CD4-positive, CD25-positive, alpha-beta regulatory T cell (primary cell): Measurements from ENCODE around the gene TCIRG1. TPM values are rescaled to one million over a fixed set of nuclear protein-coding genes. Genes with fewer than 3 reads are reported as not detected.

Source experiments
- ATAC-seq, 2 donors: fragments of 150-1000 bp; cut with Tn5 transposase; one replicate each; pipeline ENCODE4 v1.10.0; 2021; ENCODE audit warnings: low read depth in 2 of 2, moderate number of reproducible peaks in 2 of 2, moderate library complexity in 1 of 2
- DNase-seq, 3 donors: peaks; one replicate each; pipeline versions ENCODE4 v3.0.0 to v3.0.0-alpha.2; 2012 to 2022; ENCODE audit warnings: mixed read lengths in 1 of 3
- H3K27ac ChIP-seq: one replicate; pipeline ENCODE4 v1.7.0; 2013; ENCODE audit warnings: mild to moderate bottlenecking, low read length; ENCODE audit not compliant: insufficient read depth, poor library complexity, severe bottlenecking
- H3K27me3 ChIP-seq: one replicate; pipeline ENCODE4 v1.7.0; 2013; ENCODE audit warnings: low read length; ENCODE audit not compliant: control insufficient read depth, insufficient read depth
- H3K36me3 ChIP-seq: one replicate; pipeline ENCODE4 v1.7.0; 2013; ENCODE audit warnings: mild to moderate bottlenecking, low read length, moderate library complexity; ENCODE audit not compliant: control insufficient read depth, insufficient read depth
- H3K4me1 ChIP-seq: 2 replicates; pipeline ENCODE4 v1.7.0; 2013; ENCODE audit warnings: mild to moderate bottlenecking, low read length; ENCODE audit not compliant: insufficient read depth, control insufficient read depth, poor library complexity, severe bottlenecking
- H3K4me3 ChIP-seq: one replicate; pipeline ENCODE4 v1.7.0; 2013; ENCODE audit warnings: low read depth, mild to moderate bottlenecking, low read length, moderate library complexity
- H3K9me3 ChIP-seq, 2 experiments: 1 replicate in 1 of 2; 2 replicates in 1 of 2; pipeline ENCODE4 v1.7.0; 2013; ENCODE audit warnings: low read length in 2 of 2, mild to moderate bottlenecking in 1 of 2, moderate library complexity in 1 of 2; ENCODE audit not compliant: control insufficient read depth in 2 of 2
- H3K27ac Mint-ChIP-seq, 3 donors: one replicate each; pipeline ENCODE4 v1.8.0; 2020 to 2022; ENCODE audit warnings: mild to moderate bottlenecking in 3 of 3, mixed read lengths in 3 of 3, moderate library complexity in 2 of 3
- H3K27me3 Mint-ChIP-seq: one replicate; pipeline ENCODE4 v1.8.0; 2022; ENCODE audit warnings: mild to moderate bottlenecking, mixed read lengths
- H3K36me3 Mint-ChIP-seq: one replicate; pipeline ENCODE4 v1.8.0; 2020; ENCODE audit warnings: mixed read lengths
- H3K4me1 Mint-ChIP-seq, 4 donors: one replicate each; pipeline ENCODE4 v1.8.0; 2020 to 2022; ENCODE audit warnings: mixed read lengths in 4 of 4, mild to moderate bottlenecking in 1 of 4
- H3K4me3 Mint-ChIP-seq, 4 donors: one replicate each; pipeline ENCODE4 v1.8.0; 2020 to 2022; ENCODE audit warnings: mild to moderate bottlenecking in 4 of 4, mixed read lengths in 4 of 4, moderate library complexity in 3 of 4
- H3K9me3 Mint-ChIP-seq, 7 donors: one replicate each; pipeline ENCODE4 v1.8.0; 2020 to 2022; ENCODE audit warnings: mixed read lengths in 7 of 7, mild to moderate bottlenecking in 3 of 7, moderate library complexity in 2 of 7
- polyA plus RNA-seq, 4 donors: library from polyadenylated mRNA; unstranded; fragments of 300-500 nt; fragmentation: Illumina TruSeq; gene quantifications; one replicate each; pipeline ENCODE4 v1.2.3, GENCODE V29; 2021
- total RNA-seq: library from RNA; stranded (reverse); gene quantifications from one replicate; pipeline ENCODE4 v1.2.3, GENCODE V29; 2022

The TCIRG1 gene
- total and polyA plus RNA-seq, 5 donors from 2014 or later, result 33.3 to 290 (median 53.9) TPM

DNA sequence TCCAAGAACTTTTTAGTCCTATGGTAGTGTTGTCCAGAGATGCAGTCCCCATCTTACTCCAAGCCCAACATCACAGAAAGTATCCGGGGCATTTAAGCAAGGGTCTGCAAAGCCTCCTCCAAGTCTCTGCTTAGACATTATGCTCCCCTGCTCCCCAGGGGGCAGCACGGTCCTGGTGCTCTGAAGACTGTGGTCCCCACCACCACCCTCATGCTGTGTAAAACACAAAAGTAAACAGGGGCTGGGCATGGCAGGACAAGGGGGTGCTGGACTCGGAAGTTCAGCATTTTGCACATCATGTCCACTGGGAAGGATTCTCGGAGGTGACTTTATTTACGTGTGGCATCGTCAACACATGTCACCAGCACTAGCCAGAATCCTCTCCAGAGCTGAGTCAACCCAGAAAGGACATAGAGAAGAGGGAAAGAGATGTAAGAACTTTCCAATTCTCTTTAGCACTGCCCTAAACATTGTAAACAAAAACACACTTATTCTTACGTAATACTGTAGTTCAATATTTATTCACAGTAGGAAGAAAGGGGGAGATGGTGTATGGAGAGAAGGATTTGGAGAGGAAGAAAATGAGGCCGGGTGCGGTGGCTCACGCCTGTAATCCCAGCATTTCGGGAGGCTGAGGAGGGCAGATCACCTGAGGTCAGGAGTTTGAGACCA lies 37.7 kb downstream of the TCIRG1 start:
- H3K27ac ChIP-seq, result no peak overlapping the region
- no peaks in the 10 kb centered on the region for H3K27me3 ChIP-seq
- no peaks in the 10 kb centered on the region for H3K4me1 ChIP-seq
- no peaks in the 10 kb centered on the region for H3K4me1 Mint-ChIP-seq
- H3K9me3 Mint-ChIP-seq, result no peaks in the 10 kb centered on the region
- DNase-seq (no peak), ATAC-seq (no peak)
- H3K27ac Mint-ChIP-seq, result no peak overlapping the region
- no peaks in the 10 kb centered on the region for H3K27me3 Mint-ChIP-seq
- H3K4me3 Mint-ChIP-seq, result no peak overlapping the region
- no peak overlapping the region for H3K4me3 ChIP-seq
- H3K9me3 ChIP-seq, result no peaks in the 10 kb centered on the region
- no peaks in the 10 kb centered on the region for H3K36me3 ChIP-seq
- H3K36me3 Mint-ChIP-seq, result no peaks in the 10 kb centered on the region

DNA sequence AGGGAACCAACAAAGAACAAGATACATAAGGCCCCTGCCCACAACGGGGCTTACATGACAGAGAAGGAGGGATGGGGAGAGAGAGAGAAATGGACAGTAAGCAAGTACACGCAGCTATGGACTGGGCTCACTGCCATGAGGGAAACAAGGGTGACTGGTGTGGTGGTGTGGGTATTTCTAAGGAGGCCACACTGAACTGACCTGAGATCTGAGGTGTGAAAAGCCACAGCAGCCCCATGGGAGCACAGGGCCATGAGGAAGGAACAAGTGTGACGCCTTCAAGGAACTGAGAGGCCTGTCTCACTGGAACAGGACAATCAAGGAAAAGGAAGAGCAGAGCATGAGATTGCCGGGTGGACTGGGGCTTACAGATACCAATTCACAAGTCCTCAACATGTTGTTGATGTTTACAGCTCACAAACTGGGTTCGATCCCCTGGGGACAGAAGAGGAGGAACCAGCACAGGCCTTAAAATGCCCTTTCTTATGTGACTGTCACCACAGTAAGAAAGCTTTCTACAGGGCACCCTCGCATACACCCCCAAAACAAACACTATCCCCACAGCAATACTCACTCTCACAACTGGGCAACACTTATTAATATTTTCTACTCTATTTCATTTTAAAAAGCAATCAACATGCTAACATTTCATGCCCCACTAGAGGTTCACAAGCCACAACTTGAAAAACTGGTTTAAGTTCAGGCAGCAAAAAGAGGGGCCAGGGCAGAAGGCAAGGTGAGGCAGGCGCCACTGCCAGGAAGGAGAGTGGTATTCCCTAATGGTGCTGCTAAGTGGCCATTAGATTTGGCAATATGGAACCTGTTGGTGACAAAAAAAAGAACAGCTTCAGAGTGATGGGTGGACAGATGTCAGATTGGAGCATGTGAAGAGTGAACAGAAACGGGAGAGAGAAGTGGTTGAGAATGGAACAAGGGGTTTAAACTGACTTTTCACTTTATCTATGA lies 39.1 kb downstream of the TCIRG1 start:
- ATAC-seq, result no peak
- H3K9me3 Mint-ChIP-seq, result no peaks in the 10 kb centered on the region
- Histone ChIP-seq H3K27ac (no peak overlapping the region), H3K27me3 (no peaks in the 10 kb centered on the region), H3K36me3 (no peaks in the 10 kb centered on the region), H3K4me3 (no peak overlapping the region), H3K4me1 (no peaks in the 10 kb centered on the region), H3K9me3 (no peaks in the 10 kb centered on the region)
- H3K4me1 Mint-ChIP-seq, result no peaks in the 10 kb centered on the region
- DNase-seq, result no peak
- peak overlapping the region; percentile 21 to 47 (median 43) for H3K27ac Mint-ChIP-seq
- no peaks in the 10 kb centered on the region for H3K36me3 Mint-ChIP-seq
- H3K4me3 Mint-ChIP-seq, result no peak overlapping the region
- no peaks in the 10 kb centered on the region for H3K27me3 Mint-ChIP-seq

DNA sequence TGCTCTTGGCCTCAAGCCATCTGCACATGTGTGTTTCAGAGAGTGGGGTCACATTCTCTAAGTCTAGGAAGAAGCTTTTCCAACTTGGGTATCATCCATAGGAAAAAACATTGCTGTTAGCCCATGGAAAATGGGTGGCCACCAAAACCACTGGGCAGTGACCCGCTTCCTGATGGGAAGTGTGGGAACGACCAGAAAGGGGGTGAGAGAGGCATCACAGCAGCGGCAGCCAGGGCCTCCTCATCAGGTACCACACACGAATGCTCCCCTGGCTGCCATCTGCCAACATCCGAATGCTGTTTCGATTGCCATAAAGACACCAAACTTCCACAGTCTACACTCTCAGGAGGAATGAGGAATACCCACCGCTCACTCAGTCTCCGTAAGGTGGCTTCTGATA lies 42.0 kb downstream of the TCIRG1 start:
- ATAC-seq (no peak), DNase-seq (no peak)
- no peaks in the 10 kb centered on the region for H3K4me1 ChIP-seq
- Mint-ChIP-seq H3K27me3 (no peaks in the 10 kb centered on the region), H3K4me3 (no peak overlapping the region), H3K27ac (no peak overlapping the region), H3K36me3 (no peaks in the 10 kb centered on the region), H3K4me1 (no peaks in the 10 kb centered on the region), H3K9me3 (no peaks in the 10 kb centered on the region)
- H3K27me3 ChIP-seq, result no peaks in the 10 kb centered on the region
- H3K4me3 ChIP-seq, result no peak overlapping the region
- H3K27ac ChIP-seq, result no peak overlapping the region
- H3K36me3 ChIP-seq, result no peaks in the 10 kb centered on the region
- no peaks in the 10 kb centered on the region for H3K9me3 ChIP-seq

DNA sequence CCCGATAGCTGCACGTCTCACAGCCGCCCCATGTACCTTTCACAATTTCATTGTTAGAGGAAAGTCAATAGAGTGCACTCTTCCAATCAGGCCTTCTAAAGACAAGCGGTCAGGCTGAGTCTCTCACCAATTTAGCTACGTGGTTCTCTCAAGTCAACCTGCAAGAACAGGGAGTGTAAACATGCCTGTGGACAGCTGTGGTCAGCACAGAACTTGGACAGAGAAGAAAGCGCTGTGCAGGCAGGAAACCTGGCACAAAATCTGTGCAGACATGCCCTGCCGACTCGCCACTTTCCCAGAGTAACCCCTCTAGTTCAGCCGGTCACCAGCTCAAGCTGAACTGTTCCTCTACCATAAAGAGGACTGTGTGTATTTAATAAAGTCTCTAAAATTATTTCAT lies 42.9 kb downstream of the TCIRG1 start:
- no peaks in the 10 kb centered on the region for H3K36me3 ChIP-seq
- DNase-seq (no peak), ATAC-seq (no peak)
- H3K27ac Mint-ChIP-seq, result no peak overlapping the region
- H3K4me3 Mint-ChIP-seq, result no peak overlapping the region
- H3K4me1 ChIP-seq, result no peaks in the 10 kb centered on the region
- no peaks in the 10 kb centered on the region for H3K9me3 Mint-ChIP-seq
- no peaks in the 10 kb centered on the region for H3K9me3 ChIP-seq
- no peaks in the 10 kb centered on the region for H3K36me3 Mint-ChIP-seq
- H3K4me1 Mint-ChIP-seq, result no peaks in the 10 kb centered on the region
- H3K27me3 ChIP-seq, result no peaks in the 10 kb centered on the region
- no peaks in the 10 kb centered on the region for H3K27me3 Mint-ChIP-seq
- H3K27ac ChIP-seq, result no peak overlapping the region
- H3K4me3 ChIP-seq, result no peak overlapping the region

DNA sequence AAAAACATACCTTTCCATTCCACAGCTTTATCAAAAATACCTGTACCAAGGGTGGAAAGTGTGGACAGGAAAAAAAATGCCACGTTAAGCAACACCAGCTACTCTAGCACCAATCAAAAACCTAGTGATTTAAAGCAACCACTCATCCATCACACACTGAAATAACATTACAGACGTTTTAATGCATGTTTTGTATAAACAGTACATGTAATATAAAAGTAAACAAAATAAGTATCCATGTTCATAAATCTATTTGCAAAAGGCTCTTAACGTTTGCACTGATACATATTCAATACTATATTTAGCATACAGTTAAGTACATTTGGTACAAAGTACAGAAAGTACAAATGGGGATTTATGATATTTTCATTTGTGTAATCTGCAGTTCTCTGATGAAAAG lies 43.7 kb downstream of the TCIRG1 start:
- Mint-ChIP-seq H3K36me3 (no peaks in the 10 kb centered on the region), H3K9me3 (no peaks in the 10 kb centered on the region), H3K27me3 (no peaks in the 10 kb centered on the region), H3K27ac (no peak overlapping the region), H3K4me1 (no peaks in the 10 kb centered on the region), H3K4me3 (no peak overlapping the region)
- DNase-seq, result no peak
- H3K4me3 ChIP-seq, result no peak overlapping the region
- H3K27me3 ChIP-seq, result no peaks in the 10 kb centered on the region
- H3K9me3 ChIP-seq, result no peaks in the 10 kb centered on the region
- no peak for ATAC-seq
- no peaks in the 10 kb centered on the region for H3K4me1 ChIP-seq
- H3K36me3 ChIP-seq, result no peaks in the 10 kb centered on the region
- H3K27ac ChIP-seq, result no peak overlapping the region

DNA sequence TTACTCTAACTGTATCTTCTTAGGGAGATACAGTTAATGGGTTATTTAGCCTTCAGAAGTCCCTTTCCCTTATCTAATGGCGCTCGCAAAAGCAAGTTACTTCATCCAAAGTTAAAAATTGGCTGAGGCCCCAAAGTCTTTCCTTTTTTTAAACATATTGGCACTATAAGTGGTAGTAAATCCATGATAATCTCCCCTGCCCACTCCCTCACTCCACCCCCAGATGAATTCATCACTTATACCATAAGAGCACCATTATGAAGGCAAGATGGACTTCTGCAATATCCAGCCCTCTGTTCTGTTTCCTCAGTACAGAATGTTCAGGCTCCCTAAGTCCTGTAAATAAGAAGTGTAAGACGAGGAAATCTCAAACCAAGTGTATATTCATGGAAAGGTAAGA lies 44.7 kb downstream of the TCIRG1 start:
- Histone ChIP-seq H3K27me3 (no peaks in the 10 kb centered on the region), H3K27ac (no peak overlapping the region), H3K36me3 (no peaks in the 10 kb centered on the region), H3K4me1 (no peaks in the 10 kb centered on the region), H3K9me3 (no peaks in the 10 kb centered on the region), H3K4me3 (no peak overlapping the region)
- no peak overlapping the region for H3K4me3 Mint-ChIP-seq
- no peaks in the 10 kb centered on the region for H3K27me3 Mint-ChIP-seq
- DNase-seq, result no peak
- no peaks in the 10 kb centered on the region for H3K4me1 Mint-ChIP-seq
- no peak for ATAC-seq
- H3K36me3 Mint-ChIP-seq, result no peaks in the 10 kb centered on the region
- no peak overlapping the region for H3K27ac Mint-ChIP-seq
- no peaks in the 10 kb centered on the region for H3K9me3 Mint-ChIP-seq

DNA sequence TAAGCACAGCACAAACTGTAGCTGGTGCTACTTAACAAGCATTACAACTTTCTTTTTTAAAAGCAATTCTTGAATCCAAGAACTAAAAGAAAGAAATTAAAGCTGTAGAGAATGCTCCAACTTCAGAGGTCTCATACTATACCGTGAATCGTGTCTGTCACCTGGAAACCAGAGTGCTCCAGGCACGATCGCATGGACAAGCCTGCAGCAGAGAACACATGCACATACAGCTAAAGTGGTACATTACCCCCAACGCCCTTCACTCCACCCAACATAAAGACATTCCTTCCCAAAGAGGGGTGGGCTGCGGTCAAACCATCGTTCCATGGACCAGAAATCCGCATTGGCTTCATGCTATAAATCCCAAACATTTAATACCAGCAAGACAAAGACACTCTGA lies 50.9 kb downstream of the TCIRG1 start:
- no peak overlapping the region for H3K27ac ChIP-seq
- H3K27ac Mint-ChIP-seq, result no peak overlapping the region
- no peak overlapping the region for H3K4me3 ChIP-seq
- no peaks in the 10 kb centered on the region for H3K27me3 Mint-ChIP-seq
- DNase-seq (no peak), ATAC-seq (no peak)
- no peaks in the 10 kb centered on the region for H3K27me3 ChIP-seq
- no peaks in the 10 kb centered on the region for H3K4me1 Mint-ChIP-seq
- no peaks in the 10 kb centered on the region for H3K9me3 Mint-ChIP-seq
- no peaks in the 10 kb centered on the region for H3K36me3 Mint-ChIP-seq
- H3K4me3 Mint-ChIP-seq, result no peak overlapping the region
- H3K9me3 ChIP-seq, result no peaks in the 10 kb centered on the region
- H3K4me1 ChIP-seq, result no peaks in the 10 kb centered on the region
- no peaks in the 10 kb centered on the region for H3K36me3 ChIP-seq

DNA sequence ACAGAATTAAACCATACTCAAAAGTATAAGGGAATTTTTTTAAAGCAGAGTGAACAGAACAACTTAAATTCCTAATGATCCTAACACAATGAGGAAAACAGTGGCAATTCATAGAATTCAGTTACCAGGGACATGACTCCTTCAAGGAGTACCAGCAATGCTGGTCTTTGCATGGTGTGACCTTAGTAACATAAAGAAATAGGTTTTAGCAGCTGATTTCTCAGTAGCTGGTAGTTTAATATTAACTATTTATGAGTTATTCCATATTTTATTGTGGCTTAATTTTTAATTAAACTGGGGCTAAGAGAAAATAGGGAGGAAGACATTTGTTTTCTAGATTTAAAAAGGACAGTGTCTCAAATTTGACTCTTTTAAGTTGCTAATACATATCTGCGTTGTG lies 51.5 kb downstream of the TCIRG1 start:
- H3K4me3 Mint-ChIP-seq, result no peak overlapping the region
- Histone ChIP-seq H3K36me3 (no peaks in the 10 kb centered on the region), H3K27me3 (no peaks in the 10 kb centered on the region), H3K9me3 (no peaks in the 10 kb centered on the region), H3K4me3 (no peak overlapping the region), H3K27ac (no peak overlapping the region), H3K4me1 (no peaks in the 10 kb centered on the region)
- no peaks in the 10 kb centered on the region for H3K9me3 Mint-ChIP-seq
- no peaks in the 10 kb centered on the region for H3K4me1 Mint-ChIP-seq
- no peak overlapping the region for H3K27ac Mint-ChIP-seq
- DNase-seq (no peak), ATAC-seq (no peak)
- H3K36me3 Mint-ChIP-seq, result no peaks in the 10 kb centered on the region
- no peaks in the 10 kb centered on the region for H3K27me3 Mint-ChIP-seq
